Peyer's patch (tissue), 4 donors: Measurements from ENCODE around the gene DNER. TPM values are rescaled to one million over a fixed set of nuclear protein-coding genes. Genes with fewer than 3 reads are reported as not detected.

Experiments used
- DNase-seq, 3 donors: peaks; one replicate each; pipeline ENCODE4 v3.0.0-alpha.2; 2017 to 2019
- H3K27ac ChIP-seq, 4 donors: fragments of 200-600 bp; sonication (generic); one replicate each; pipeline ENCODE4 v1.5.1; 2016 to 2019
- H3K27me3 ChIP-seq, 2 donors: fragments of 200-600 bp; sonication (generic); one replicate each; pipeline ENCODE4 v1.5.1; 2019
- H3K36me3 ChIP-seq, 3 donors: fragments of 200-600 bp; sonication (generic); one replicate each; pipeline ENCODE4 v1.5.1; 2016 to 2019
- H3K4me1 ChIP-seq, 4 donors: fragments of 200-600 bp; sonication (generic); one replicate each; pipeline ENCODE4 v1.5.1; 2016 to 2019
- H3K4me3 ChIP-seq, 4 donors: fragments of 200-600 bp; sonication (generic); 1 replicate in 3 of 4; 2 replicates in 1 of 4; pipeline ENCODE4 v1.5.1; 2016 to 2019; ENCODE audit warnings: mild to moderate bottlenecking in 1 of 4
- H3K9me3 ChIP-seq, 4 donors: fragments of 200-600 bp; sonication (generic); one replicate each; pipeline ENCODE4 v1.5.1; 2016 to 2019; ENCODE audit warnings: mild to moderate bottlenecking in 1 of 4
- CTCF ChIP-seq, 6 experiments: fragments of 450-650 bp in 4 of 6; fragments of 200-600 bp in 2 of 6; sonication (generic) in 1 of 6; IDR thresholded peaks; one replicate each; pipeline ENCODE4 v1.5.1; 2017 to 2019; ENCODE audit warnings: antibody characterized with exemption in 6 of 6, mild to moderate bottlenecking in 3 of 6, moderate library complexity in 1 of 6
- POLR2A ChIP-seq, 2 donors: fragments of 450-650 bp; IDR thresholded peaks; one replicate each; pipeline ENCODE4 v1.5.1; 2017; ENCODE audit warnings: antibody characterized with exemption in 2 of 2, mild to moderate bottlenecking in 2 of 2, moderate library complexity in 2 of 2
- small RNA-seq, 2 donors: library from RNA; depleted of rRNA; stranded (forward); fragments of <200 nt; gene quantifications; one replicate each; pipeline ENCODE3, GENCODE V24; 2016
- total RNA-seq, 4 donors: library from RNA; depleted of rRNA; stranded (reverse); fragments of >200 nt; gene quantifications; one replicate each; pipeline ENCODE4 v1.1.0, GENCODE V29; 2016

Gene DNER
- total RNA-seq, 4 donors from 2014 or later: 0.35 to 2.5 (median 1.3) TPM; not detected in 1

- Histone ChIP-seq H3K36me3 (no peaks in the 10 kb centered on the region), H3K9me3 (no peaks in the 10 kb centered on the region), H3K27ac (no peak overlapping the region), H3K27me3 (no peaks in the 10 kb centered on the region), H3K4me1 (no peaks in the 10 kb centered on the region), H3K4me3 (no peak overlapping the region)
- no peak for DNase-seq
- TF ChIP-seq CTCF (IDR thresholded peaks at IDR 0.05) (no peak), POLR2A (IDR thresholded peaks at IDR 0.05) (no peak)
Observed at GRCh38 chr2:229314117-229314516, 400.2 kb downstream of the DNER start.

GRCh38 chr2:229313591-229313990 is 400.8 kb downstream of the DNER start:
- Histone ChIP-seq H3K9me3 (no peaks in the 10 kb centered on the region), H3K4me1 (no peaks in the 10 kb centered on the region), H3K27me3 (no peaks in the 10 kb centered on the region), H3K36me3 (no peaks in the 10 kb centered on the region), H3K4me3 (no peak overlapping the region), H3K27ac (peak overlapping the region in 1 of 4 donors; percentile 27)
- TF ChIP-seq POLR2A (IDR thresholded peaks at IDR 0.05) (no peak), CTCF (IDR thresholded peaks at IDR 0.05) (no peak)
- DNase-seq: no peak

Small RNA genes lying within 50 kb of the gene (small RNA-seq; reads per million reads assigned to genes)
- gene RNU7-9P: 0 reads per million in 2 donors

Other genes with a start within 250 kb of the DNER start
- 100 to 1,000 TPM; 131 to 343 (median 194) TPM for gene TRIP12, start 207.5 kb upstream of the DNER start, total RNA-seq
- gene FBXO36, start 207.9 kb upstream of the DNER start, total RNA-seq: 1 to 10 TPM in 2 of 4 donors, under 1 TPM in 1, not detected in 1; 0.94 to 2.7 (median 2.6) TPM